H1 (cell line): ENCODE measurements around the gene DNAJC16.

Experiments
- EP300 ChIP-seq, 2 experiments: IDR thresholded peaks; 1 replicate in 1 of 2; 2 replicates in 1 of 2; pipeline ENCODE4 v1.6.1; 2011 to 2012; ENCODE audit warnings: low read depth in 2 of 2, low read length in 2 of 2, mild to moderate bottlenecking in 2 of 2, borderline replicate concordance in 1 of 2, inconsistent platforms in 1 of 2, moderate library complexity in 1 of 2
- KDM1A ChIP-seq: fragments of 200-600, 300-600 bp; sonication (generic); IDR thresholded peaks from 2 replicates; pipeline ENCODE4 v1.7.1; 2016; ENCODE audit warnings: mild to moderate bottlenecking, low read length, borderline replicate concordance
- TF ChIP-seq, protein P1 (sequence below): IDR thresholded peaks from 2 replicates; pipeline ENCODE4 v1.6.1; 2011; ENCODE audit warnings: low read depth, mild to moderate bottlenecking, low read length; ENCODE audit not compliant: insufficient read depth

DNA sequence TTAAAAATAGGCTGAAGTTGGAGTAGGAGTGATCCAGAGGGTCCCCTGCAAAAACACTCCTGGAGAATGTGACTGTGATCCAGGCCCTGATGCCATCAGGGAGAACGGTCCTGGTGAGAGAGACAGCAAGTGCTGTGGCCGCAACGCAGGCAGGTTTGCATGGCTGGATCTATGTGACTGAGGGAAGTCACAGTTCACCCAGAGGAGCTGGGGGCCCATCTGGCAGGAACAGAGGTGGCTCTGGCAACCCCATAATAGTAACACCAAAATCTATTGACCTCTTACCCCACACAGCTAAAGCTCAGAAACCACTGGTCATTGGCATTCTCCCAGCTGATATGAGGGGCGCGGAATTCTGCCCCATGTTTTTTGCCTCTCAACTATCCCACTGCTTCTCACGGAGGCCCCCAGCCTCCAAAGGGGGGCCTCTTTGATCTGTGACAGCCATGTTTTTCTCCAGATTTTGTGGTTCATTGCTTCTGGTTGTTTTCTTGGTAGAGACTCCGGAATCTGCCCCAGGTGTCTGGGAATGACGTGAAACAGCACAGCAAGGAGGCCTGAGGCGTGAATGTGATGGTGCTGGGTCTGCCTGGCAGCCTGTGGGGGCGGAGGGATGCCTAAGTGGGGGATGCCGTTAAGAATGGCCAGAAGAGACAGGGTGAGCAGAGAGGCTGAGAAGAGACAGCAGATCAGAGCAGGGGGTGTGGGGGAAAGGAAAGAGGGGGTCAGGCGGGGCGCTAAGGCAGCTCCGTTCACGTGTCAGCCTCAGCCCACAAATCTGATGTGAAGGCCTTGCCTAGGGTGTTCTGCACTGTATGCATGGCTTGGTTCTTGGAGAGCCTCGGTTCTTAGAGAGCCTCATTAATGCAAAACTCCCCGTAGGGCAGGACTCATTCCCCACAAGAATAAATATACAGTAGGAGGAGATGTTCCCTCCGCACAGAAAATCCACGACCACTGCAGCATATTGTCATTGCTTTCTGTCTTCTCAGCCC is 26.2 kb upstream of the DNAJC16 start:
- TF ChIP-seq EP300 (IDR thresholded peaks at IDR 0.05; ENCODE audit: borderline replicate concordance in 1 of 2, low read depth in 2 of 2, low read length in 2 of 2) (no peak), KDM1A (no peak)
- TF ChIP-seq, protein P1, sequence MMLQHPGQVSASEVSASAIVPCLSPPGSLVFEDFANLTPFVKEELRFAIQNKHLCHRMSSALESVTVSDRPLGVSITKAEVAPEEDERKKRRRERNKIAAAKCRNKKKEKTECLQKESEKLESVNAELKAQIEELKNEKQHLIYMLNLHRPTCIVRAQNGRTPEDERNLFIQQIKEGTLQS: no peak
